ENCODE measurements around the gene ETNK2.

ETNK2 gene

DNA sequence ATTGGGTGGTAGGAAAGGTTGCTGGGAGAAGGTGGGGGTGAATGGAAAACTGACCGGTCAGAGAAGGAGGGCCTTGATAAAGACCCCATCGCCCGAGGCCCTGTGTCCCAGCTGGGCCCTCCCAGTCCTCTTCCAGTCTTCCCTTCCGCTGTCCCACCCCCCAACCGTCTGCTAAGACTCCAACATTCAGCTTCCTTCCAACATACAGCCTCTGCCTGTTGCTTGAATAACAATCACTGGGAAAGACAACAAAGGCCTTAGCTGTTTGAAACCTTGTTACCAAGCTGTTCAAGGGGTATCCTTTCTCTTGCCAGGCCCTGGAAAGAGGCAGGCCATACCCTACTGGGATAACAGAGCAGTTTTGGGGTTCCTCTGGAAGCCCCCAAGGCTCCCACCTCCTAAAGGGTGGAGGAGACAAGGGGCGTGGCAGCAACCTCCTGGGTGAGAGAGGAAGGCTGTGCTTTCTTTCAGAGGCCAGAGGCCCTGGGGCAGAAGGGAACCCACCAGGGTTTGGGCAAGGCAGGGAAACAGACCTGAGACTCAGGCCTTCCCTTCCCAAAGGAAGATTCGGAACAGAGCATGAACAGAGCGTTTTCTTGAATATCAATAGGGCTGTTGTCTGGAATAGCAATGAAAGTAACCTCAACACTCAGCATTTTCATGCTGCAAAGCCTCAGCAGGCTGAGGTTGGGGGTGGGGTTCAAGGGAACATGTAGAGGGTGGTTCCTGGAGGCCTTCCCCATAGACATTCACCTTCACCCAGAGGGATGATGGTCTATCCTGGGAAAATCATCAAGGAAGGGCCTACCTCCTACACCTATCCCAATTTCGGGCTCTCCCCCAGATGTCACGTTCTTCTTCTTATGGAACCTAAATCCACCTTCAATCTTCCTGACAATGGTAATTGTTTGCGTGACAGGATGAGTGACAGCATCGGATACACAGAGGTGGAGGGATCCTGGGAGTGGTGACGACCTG lies 4.1 kb downstream of the ETNK2 start:
- DNase-seq (ENCODE audit: low spot score): no peak

DNA sequence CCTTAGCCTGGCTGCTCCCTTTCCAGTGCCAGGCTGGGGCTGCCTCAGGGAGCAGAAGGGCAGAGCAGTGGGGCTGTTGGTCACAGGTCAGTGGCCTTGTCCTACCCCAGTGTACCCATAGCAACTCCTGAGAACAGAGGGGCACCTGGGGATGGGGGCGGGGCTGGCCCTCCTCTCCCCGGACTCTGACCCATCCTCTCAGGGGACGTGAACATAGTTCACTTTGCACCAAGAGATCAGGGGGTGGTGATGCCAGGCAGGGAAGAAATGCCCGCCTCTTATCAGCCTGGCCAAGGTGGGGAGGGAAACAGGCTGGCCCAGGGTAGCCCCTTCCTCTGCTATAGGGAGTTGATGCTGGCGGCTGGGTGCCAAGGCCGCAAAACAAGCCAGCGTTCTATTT lies 4.9 kb downstream of the ETNK2 start:
- DNase-seq (ENCODE audit: low spot score): no peak

DNA sequence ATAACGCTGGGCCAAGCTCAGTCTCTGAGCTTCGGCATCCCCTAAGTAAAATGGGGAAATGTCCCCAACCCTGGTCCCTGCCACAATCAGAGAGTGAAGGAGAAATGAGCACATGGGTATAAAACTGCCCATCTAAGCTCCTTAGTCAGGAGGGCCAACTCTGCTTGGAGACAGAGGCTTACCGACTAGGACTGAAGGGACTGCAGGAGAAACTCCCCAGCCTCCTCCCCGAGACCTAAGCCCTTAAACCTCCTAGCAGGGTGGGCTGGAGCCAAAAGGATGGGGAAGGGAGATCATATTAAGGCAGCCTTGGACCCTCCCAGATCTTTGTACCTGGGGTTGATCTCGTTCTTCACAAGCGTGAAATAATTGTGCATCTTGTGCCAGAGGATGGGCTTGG lies 5.5 kb downstream of the ETNK2 start:
- DNase-seq (ENCODE audit: low spot score): no peak

DNA sequence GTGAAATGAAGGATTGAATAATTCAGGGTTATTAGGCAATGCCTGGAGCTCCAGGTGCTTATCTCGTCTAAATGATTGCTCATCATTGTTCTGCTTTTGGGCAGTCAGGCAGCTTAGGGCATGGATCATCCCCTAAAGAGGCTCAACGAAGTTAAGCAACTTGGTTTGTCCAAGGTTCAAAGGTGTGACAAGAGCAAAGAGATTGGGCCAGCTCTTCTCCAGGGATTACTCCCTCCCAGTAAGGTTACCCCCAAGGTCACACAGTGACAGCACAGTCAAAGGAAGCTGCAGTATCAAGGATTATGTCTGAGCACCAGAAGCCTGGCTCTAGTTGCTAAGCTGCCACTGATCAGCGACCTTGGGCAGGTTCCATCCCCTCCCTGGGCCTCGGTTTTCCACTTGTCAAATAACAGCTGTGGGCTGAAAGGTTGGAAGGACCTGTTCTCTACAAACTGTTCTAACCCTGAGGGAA lies 6.8 kb downstream of the ETNK2 start:
- DNase-seq (ENCODE audit: low spot score): no peak

DNA sequence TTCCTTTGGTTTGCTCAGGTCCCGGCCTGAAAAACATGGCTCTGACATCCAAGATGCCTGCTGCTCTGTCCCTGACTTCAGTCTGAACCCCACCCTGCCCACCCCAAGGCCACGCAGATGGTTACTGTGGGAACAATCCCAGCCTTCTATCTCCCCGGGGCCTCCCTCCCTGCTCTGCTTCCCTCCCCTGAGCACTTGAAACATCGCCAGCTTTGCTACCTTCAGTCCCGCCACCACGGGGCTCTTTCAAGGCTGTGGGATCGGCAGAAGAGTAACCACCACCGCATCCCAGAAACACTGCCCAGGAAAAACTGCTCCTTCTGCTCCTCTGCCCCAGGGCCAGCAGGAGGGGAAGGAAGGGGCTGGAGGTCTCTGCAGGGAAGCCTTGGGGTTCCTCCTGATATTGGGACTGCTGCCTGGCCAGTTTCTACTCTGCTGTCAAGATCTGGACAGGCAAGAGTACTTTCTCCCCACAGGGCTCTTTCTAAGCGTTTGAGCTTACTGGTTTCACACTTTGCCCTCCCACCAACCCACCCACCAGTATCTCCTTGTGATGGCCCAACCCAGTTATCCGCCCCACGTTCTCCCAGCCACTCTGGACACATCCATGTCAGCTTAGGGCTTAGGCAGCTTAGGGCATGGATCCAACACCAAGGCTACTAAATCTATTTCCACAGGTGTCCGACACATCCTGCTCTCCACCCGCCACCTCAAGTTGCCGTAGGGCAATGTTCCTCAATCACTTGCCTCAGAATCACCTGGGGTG lies 8.4 kb downstream of the ETNK2 start:
- no peak for DNase-seq (ENCODE audit: low spot score)

DNA sequence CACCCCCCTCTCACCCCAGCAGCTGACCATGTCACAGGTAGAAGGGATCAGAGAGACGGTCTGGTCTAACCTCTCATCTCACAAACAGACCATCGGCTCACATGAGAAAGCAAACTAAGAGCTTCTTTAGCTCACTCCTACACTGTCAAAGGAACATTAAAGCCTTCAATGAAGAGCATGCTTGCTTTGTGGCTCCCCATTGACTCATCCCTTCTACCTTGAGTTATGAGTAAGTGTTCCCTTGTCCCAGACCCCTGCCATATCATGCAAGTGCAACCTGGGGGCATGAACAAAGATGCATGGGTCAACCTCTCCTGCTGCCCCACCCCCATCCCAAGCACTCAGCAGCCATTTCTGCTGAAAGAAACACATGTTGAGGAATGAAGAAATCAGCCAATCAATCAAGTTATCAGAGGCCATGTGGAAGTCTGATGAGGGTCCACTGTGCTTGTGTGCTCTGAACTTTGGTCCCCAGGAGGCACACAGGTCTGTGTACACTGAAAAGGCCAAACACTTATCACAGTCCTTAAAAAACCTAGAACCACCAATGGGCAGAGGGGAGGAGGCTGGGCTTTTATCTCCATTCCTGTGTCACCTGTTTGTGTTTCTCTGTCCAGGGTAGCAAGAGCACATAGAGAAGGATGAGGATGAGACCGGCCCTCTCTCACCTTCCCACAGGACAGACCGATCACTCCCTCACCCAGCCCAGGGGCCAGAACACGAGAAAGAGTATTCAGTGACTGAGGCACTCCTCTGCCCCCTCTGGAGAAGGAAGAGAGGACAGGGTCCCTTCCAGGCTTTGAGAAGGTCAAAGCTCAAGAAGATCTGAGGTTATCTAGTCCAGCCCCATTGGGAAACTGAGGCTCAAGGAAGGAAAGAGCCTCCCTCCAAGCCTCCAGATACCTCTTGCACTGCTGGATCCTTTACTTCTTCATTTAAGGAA lies 9.5 kb downstream of the ETNK2 start:
- DNase-seq (ENCODE audit: low spot score): no peak

DNA sequence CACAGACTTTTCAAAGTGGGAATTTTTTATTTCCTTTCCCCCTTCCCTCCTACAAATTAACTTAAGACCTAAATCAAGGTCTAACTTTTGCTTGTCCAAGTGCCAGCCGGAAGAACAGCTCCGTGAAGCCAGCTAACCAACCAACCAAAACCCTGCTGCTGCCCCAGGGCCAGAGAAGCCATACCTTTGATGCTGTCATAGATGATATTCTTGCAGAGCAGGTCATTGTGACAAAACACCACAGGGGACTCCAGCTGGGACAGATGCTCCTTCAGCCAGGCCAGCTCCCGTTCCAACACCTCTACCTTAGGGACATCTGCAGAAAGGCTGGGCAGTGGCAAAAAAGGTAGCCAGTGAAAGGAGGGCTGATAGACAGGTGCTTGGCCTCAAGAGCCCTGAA lies 10.7 kb downstream of the ETNK2 start:
- DNase-seq (ENCODE audit: low spot score): no peak

DNA sequence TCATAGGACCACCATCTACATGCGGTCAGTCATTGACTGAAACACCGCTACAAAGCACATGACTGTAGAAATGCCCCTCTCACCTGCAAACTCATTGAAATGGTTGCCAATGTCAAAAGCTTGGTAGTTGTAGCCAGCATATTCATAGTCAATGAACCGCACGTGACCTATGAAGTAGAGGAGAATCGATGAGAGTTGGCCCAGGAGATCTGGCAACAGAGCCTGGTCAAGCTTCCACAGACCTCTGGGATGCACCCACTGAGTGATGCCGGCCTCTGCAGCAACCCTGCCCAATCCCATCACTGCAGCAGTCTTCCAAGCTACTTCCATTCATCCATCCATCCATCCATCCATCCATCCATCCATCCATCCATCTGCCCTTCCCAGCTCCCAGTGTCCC lies 11.9 kb downstream of the ETNK2 start:
- DNase-seq (ENCODE audit: low spot score): no peak

DNA sequence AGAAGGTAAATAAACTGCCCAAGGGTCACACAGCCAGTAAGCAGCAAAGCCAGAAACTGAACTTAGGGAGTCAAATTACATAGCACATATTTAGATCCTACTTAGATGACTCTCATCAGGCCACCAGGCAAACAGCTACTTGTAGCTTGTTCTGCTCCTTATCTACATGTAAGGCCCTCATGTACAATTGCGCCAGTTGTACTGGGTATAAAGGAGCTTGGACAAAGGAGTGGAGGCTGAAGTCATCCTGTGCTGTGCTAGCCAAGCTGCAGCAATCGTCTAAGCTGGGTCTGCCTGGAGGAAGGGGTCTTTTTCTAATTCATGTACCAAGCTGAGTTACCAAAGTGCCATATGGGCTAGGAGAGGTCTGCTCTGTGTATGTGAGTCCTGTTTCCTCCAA lies 12.8 kb downstream of the ETNK2 start:
- no peak for DNase-seq (ENCODE audit: low spot score)

DNA sequence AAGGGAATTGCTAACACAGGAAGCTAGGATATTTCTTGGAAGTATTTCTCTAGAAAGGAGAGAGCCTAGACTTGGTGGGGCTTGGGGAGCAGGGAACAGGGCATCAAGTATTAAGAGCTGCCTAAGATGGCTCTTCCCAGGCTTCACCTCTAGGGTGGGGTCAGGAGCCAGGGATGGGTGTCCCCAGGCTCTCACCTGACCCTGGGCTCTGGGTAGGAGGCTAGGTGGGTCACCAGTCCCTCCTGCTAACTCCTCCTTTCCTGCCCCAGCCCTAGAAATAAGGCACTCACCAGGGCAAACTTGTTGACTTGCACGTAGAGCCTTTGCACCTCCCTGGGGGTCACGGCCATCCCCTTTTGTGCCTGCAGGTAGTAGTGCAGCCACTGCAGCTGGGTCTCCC lies 15.0 kb downstream of the ETNK2 start:
- DNase-seq (ENCODE audit: low spot score): no peak

DNA sequence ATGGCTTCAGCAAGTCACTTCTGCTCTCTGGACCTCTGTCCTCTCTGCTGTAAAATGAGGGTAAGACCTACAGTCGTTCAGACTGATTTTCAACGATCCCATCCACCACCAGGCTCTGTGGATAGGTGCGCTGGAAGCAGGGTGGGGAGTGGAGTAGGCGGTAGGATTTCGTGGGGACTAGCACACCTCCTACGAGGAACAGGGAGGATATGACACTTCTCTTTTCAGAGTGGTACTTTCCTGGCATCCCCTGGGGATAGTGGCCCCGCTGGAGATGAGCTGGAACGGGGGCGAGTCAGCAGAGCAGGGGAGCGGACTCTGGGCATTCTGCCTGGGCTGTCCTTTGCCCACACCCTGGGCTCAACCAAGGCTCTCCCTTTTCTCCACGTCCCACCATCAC lies 17.7 kb downstream of the ETNK2 start:
- DNase-seq (ENCODE audit: low spot score): no peak

DNA sequence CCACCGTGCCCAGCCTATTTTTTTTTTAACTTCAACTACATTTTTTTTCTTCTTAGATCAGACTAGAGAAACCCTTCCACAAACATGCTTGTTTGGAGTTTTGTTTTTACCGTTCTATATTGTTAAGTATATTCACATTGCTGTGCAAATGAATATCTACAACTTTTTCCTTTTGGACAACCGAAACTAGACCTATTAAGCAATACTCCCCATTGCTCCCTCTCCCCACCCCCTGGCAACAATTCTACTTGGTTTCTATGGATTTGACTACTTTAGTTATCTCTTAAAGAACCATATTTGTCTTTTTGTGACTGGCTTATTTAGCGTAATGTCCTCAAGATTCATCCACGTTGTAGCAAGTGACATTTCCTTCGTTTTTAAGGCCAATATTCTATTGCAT lies 19.1 kb downstream of the ETNK2 start:
- DNase-seq (ENCODE audit: low spot score): no peak

DNA sequence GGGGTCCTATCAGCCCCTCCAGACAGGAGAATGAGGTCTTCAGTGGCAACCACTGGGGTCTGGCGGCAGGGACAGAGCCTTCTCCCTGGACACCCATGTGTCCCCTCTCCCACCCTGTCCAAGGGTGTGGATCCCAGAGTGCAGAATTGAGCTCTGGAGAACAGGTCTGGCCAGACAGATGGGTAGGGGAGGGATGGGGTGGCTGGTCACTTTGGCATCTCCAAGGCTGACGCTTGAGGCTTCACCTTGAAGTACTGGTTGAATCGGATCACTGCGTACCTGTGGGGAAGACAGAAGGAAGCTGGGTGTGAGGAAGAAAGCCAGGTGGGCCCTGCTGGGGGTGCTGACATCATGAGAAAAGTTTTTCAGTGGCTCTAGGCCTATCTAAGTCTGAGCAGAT lies 19.9 kb downstream of the ETNK2 start:
- DNase-seq (ENCODE audit: low spot score): no peak

DNA sequence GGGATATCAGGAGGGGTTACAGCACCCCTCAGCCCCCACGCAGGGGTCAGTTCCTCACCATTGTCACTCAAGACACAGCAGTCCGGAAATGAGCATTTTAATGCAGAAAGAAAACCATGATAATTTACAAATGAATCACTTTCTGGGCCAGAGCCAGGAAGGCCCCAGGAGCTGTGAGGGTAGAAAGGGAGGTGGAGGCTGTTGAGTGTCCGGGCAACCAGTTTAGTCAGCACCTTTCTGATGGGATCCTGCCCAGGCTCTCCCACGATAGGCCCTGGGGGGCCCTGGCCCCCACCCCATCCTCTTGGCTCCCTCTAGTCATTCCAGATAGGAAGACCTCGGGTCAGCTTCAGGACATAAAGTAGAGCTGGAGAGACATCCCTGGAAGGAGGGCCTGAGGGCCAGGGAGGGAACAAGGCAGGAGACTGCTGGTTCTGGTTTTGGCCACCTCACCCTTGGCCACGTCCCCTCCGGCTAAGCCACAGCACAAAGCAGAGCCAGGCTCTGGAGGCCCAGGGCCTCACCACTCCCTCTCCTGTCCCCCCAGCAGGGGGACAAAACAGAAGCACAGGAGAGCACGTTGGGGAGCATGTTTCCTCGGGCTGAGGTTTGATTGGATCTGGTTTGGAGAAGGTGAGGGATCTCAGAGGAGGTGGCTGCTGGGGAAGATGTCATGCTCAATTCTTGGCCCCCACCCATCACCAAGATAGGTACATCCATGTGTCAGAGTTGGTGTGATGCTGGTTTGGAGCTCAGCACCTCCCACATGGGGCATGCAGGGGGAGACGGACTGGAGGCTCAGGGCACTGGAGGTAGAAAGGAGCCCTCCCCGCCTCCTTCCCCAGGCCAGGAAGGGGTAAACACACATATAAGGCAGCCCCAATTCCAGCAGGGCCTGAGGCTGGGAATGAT lies 20.6 kb downstream of the ETNK2 start:
- peak; percentile 73 for DNase-seq (ENCODE audit: low spot score)

DNA sequence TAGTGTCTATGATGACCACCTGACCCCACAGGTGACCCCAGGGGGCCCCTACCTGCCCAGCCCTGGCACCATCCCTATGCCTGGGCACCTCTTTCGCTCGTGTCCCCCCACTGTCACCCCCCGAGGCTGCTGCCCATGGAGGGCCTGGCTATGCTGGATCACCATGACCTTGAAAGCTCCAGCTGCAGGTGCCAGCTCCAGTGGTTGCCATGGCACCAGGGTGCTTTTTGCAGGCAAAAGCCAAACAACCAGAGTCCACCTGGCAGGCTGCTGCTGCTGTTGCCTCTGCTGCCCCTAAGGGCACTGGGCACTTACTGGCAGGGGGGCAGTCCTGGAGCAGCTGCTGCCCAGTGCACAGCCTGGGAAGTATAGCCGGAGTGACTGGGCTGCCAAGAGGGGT lies 21.7 kb downstream of the ETNK2 start:
- no peak for DNase-seq (ENCODE audit: low spot score)

DNA sequence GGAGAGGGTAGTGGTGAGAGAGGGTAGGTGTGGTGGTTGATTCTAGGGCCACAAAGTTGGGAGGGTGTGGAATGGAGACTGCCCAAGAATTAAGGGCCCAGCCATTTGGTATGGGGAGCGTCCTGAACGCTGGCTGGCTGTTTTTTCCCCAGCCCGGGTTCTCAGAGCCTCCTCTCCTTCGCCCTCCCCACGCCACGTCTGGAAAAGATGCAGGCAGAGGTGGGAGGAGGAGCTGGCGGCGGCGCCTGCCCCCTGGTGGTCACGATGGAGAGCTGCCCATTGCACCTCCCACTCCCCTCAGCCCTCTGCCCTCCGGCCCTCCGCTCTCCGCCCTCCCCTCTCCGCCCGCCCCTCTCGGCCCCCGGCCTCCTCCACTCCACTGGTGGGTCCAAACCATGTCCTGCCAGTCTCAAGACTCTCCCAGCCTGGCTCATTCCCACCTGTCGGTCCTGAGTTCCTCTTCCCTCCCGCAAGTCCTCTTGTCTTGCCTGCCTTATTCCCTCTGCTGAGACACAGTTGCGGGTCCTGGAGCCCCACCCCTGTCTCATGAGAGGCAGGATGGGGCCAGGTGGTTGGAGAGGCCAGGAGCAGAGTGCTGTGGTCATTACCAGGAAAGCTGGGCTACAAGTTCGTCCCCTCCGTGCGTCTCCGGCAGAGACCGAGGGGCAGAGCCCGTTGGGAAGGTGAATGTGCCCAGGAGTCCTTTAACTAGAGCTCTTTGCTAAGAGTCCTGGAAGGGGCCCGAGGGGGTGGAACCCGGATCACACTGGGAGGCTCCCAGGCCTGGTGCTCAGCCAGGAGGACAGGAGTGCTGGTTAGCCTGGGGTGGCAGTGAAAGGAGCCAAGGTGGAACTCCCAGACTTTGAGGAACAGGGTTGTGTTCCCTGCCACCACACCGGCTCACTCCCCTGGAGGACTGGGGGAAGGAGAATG lies 22.6 kb downstream of the ETNK2 start:
- peak; percentile 52 for DNase-seq (ENCODE audit: low spot score)

DNA sequence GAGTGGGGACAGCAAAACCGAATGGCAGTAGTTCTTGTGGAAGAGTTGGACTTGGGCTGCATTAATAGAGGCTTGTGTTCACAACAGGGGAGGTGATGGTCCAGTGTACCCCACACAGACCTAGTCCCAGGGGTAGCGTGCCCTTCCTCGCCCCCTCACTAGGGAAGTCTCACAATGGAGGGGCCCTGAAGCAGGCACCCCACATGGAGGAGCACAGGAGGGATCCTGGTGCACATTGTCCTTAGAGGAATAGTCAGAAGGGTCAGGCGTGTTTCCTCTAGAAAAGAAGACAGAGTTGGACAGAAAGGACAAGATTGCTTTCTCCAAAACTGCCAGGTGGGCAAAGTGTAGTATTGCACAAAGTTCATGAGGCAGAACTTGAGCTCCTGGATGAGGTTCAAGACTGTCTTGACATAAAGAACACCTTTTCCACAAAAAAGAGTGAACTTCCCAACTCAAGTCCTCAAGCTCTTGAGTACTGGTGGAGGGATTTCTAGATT lies 23.3 kb downstream of the ETNK2 start:
- DNase-seq (ENCODE audit: low spot score): peak; percentile 25

DNA sequence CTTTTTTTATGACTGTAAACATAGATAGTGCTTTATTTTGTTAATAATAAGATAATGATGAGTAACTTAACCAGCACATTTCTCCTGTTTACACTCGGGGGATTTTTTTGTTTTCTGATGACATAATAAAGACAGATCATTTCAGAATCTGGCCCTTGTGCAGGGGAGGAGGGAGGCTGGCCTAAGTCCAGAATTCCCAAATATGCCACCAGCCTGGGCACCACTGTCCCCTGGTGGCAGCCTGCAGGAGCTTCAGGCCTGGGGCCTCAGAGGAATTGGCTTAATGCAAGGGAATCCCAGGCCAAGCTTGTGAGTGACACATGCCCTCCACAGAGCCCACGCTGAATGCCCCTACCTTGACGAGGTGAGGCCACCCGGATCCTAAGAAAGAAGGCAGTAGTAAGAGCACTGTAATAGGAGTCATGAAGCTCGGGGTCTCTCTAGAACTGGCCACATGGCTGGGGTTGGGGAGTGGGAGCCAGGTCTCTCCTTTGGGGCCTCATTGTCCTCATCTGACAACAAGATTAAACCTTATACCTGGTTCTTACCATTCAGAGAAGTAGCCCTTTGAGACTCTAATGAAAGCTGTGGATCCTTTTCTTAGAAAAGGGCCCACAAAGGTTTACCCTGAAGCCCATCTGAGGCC lies 24.1 kb downstream of the ETNK2 start:
- peak; percentile 83 for DNase-seq (ENCODE audit: low spot score)

DNA sequence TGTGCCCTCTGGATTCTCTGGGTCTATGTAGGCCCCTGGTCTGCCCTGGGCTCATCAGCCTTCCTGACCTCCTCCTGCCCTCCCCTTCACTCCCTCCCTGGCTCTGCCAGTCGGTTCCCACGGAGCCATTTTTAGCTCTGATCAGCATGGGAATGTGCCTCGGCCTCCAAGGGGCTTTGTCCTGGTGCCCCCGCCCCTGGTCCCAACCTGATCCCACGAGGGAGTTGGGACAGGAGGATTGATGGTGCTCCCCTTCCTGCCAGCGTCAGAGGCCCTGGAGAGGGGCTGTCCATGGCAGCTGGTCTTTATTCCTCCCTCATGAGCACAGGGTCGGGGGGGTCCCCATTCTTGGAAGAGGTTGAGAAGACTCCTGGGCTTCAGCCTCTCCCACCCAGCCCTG lies 24.9 kb downstream of the ETNK2 start:
- no peak for DNase-seq (ENCODE audit: low spot score)
